Activated CD8-positive, alpha-beta T cell treated with anti-CD3 and anti-CD28 coated beads, Interleukin-2, amount 10 ng/mL, durations not matched to agents 7 days and 5 days (primary cell): Measurements from ENCODE around the gene ZFP36L1. TPM values are rescaled to one million over a fixed set of nuclear protein-coding genes. Genes with fewer than 3 reads are reported as not detected.
A peak's percentile ranks its signal among the peaks of the same experiment; 100 is the strongest.

Source experiments
- ATAC-seq: fragments of 150-1000 bp; cut with Tn5 transposase; one replicate; pipeline ENCODE4 v1.10.0; 2021; ENCODE audit warnings: moderate library complexity
- CTCF ChIA-PET: fragments of 350-600 bp; sonication (Branson Sonifier 250); formaldehyde crosslinking; loops from one replicate; lab custom pipeline; 2021; ENCODE audit warnings: antibody characterized with exemption; lab: Charles Lee
- POLR2A ChIA-PET: fragments of 350-600 bp; sonication (Branson Sonifier 250); formaldehyde crosslinking; loops from one replicate; lab custom pipeline; 2021; ENCODE audit warnings: antibody characterized with exemption; lab: Charles Lee
- DNase-seq: peaks from one replicate; pipeline ENCODE4 v3.0.0-alpha.2; 2020
- H3K27ac Mint-ChIP-seq: one replicate; pipeline ENCODE4 v1.8.0; 2021; ENCODE audit warnings: mild to moderate bottlenecking, mixed read lengths
- H3K27me3 Mint-ChIP-seq: one replicate; pipeline ENCODE4 v1.8.0; 2021; ENCODE audit warnings: low read depth, mixed read lengths
- H3K36me3 Mint-ChIP-seq: one replicate; pipeline ENCODE4 v1.8.0; 2021; ENCODE audit warnings: low read depth, mixed read lengths
- H3K4me1 Mint-ChIP-seq: one replicate; pipeline ENCODE4 v1.8.0; 2021; ENCODE audit warnings: low read depth, mixed read lengths
- H3K4me3 Mint-ChIP-seq: one replicate; pipeline ENCODE4 v1.8.0; 2021; ENCODE audit warnings: mild to moderate bottlenecking, mixed read lengths
- H3K9me3 Mint-ChIP-seq: one replicate; pipeline ENCODE4 v1.8.0; 2022; ENCODE audit warnings: mixed read lengths; ENCODE audit not compliant: insufficient read depth
- total RNA-seq, 2 experiments: library from RNA; stranded (reverse); gene quantifications; one replicate each; pipeline ENCODE4 v1.2.3, GENCODE V29; 2021

ZFP36L1 gene
- total RNA-seq, 2 experiments from 2014 or later = 63.3 to 73.2 TPM

DNA sequence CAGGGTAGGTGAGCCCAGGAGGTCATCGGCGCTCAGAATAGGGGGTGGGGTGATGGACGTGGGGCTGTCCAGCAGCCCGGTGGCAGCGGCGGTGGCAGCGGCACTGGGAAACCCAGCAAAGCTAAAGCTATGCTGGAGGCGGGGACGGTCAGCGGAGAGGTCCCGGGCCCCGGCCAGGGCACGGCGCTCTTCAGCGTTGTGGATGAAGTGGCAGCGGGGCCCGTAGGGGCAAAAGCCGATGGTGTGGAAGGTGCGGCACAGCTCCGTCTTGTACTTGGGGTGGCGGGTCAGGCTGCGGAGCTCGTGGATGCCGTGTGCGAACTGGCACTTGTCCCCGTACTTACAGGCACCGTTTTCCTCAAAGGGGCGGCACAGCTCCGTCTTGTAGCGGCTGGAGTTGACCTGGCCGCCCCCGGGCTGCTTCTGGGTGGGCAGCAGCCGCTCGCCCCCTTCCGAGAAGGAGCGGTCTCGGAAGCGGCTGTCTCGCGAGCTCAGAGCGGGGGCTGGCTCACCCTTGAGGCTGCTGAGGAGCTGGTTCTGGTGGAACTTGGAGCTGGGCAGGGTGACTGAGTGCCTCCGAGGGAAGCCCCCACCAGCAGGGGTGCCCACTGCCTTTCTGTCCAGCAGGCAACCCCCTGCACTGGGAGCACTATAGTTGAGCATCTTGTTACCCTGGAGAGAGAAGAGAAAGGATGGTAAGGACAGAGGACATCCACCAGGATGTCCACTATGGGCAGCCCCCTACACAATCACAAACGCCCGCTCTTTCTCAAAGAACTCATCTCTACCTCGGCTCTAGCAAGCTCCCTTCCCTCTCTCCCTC lies 2.8 kb downstream of the ZFP36L1 start:
- ChIA-PET CTCF (interaction anchor here (0.7 to 9.4 kb wide), 53 partner anchors 10 to 906 kb away, joined by 3 to 246 read pairs (median 4); no protein-coding TSS in a partner anchor), POLR2A (interaction anchor here (0.6 to 9.6 kb wide), 17 partner anchors 9 to 541 kb away, joined by 3 to 314 read pairs (median 4); no protein-coding TSS in a partner anchor)
- Mint-ChIP-seq H3K9me3 (no peaks in the 10 kb centered on the region), H3K36me3 (peaks cover 73% of the 10 kb centered on the region), H3K27me3 (no peaks in the 10 kb centered on the region), H3K4me1 (peaks cover 62% of the 10 kb centered on the region), H3K4me3 (peak overlapping the region; percentile 87), H3K27ac (peak overlapping the region; percentile 100)
- DNase-seq = peak; percentile 44
- ATAC-seq = no peak

GRCh38 chr14:68788996-68789820 lies 3.7 kb downstream of the ZFP36L1 start:
- POLR2A ChIA-PET = interaction anchor here (0.6 to 9.6 kb wide), 16 partner anchors 8 to 540 kb away, joined by 3 to 314 read pairs (median 5); no protein-coding TSS in a partner anchor
- DNase-seq (peak; percentile 94), ATAC-seq (peak; percentile 41)
- Mint-ChIP-seq H3K9me3 (no peaks in the 10 kb centered on the region), H3K4me1 (peaks cover 63% of the 10 kb centered on the region), H3K36me3 (peaks cover 66% of the 10 kb centered on the region), H3K4me3 (peak overlapping the region; percentile 87), H3K27ac (peak overlapping the region; percentile 100), H3K27me3 (no peaks in the 10 kb centered on the region)
- CTCF ChIA-PET = interaction anchor here (0.6 to 9.4 kb wide), 63 partner anchors 9 to 973 kb away, joined by 3 to 246 read pairs (median 4); partner anchors contain the start of gene ZFYVE26

DNA sequence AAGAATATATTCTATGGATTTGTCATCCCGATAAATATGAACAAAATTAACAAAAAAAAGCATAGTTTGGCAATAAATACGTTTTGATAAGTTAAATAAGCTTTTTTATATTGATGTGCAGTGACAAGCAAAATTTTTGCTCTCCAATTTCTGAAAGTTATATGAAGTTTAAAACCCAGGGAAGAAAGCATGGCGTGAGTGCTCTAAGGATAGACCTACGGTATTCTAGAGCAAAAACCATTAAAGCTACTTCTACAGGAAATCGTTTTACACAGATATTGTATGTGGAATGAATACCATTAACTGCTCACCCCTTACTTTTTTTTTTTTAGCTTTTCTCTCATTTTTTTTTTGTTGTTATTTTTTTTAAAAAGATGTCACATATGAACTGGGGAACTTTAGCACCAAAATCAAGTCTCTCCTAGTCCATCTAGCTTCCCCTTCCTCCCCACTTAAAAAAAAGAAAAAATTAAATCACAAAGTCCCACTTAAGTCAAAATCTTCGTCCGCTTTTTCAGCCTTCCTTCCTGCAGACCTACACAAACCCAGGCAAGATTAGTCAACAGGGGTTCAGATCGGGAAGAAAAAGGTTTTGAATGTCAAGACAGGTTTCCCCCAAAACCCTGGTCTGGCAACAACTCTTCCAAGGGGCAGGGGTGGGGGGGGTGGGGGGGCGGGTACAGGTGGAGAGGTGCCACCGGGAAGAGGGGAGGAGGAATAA lies 4.4 kb downstream of the ZFP36L1 start:
- H3K27ac Mint-ChIP-seq = peak overlapping the region; percentile 100
- H3K36me3 Mint-ChIP-seq = peaks cover 64% of the 10 kb centered on the region
- POLR2A ChIA-PET = interaction anchor here (0.6 to 9.6 kb wide), 9 partner anchors 7 to 539 kb away, joined by 3 to 314 read pairs (median 5); no protein-coding TSS in a partner anchor
- no peaks in the 10 kb centered on the region for H3K9me3 Mint-ChIP-seq
- H3K4me1 Mint-ChIP-seq = peaks cover 63% of the 10 kb centered on the region
- CTCF ChIA-PET = interaction anchor here (0.7 to 9.4 kb wide), 41 partner anchors 8 to 904 kb away, joined by 3 to 246 read pairs (median 6); no protein-coding TSS in a partner anchor
- DNase-seq (no peak), ATAC-seq (no peak)
- peak overlapping the region; percentile 87 for H3K4me3 Mint-ChIP-seq
- H3K27me3 Mint-ChIP-seq = no peaks in the 10 kb centered on the region

GRCh38 chr14:68787092-68787992 lies 5.5 kb downstream of the ZFP36L1 start:
- CTCF ChIA-PET = interaction anchor here (0.8 to 9.4 kb wide), 23 partner anchors 7 to 903 kb away, joined by 3 to 246 read pairs (median 6); no protein-coding TSS in a partner anchor
- no peaks in the 10 kb centered on the region for H3K27me3 Mint-ChIP-seq
- H3K36me3 Mint-ChIP-seq = peaks cover 58% of the 10 kb centered on the region
- DNase-seq = peak; percentile 66
- no peaks in the 10 kb centered on the region for H3K9me3 Mint-ChIP-seq
- peak overlapping the region; percentile 62 for H3K4me3 Mint-ChIP-seq
- peak overlapping the region; percentile 90 for H3K27ac Mint-ChIP-seq
- peaks cover 72% of the 10 kb centered on the region for H3K4me1 Mint-ChIP-seq
- ATAC-seq = peak; percentile 20
- POLR2A ChIA-PET = interaction anchor here (0.6 to 9.6 kb wide), 6 partner anchors 31 to 504 kb away, joined by 3 to 314 read pairs (median 4); no protein-coding TSS in a partner anchor

DNA sequence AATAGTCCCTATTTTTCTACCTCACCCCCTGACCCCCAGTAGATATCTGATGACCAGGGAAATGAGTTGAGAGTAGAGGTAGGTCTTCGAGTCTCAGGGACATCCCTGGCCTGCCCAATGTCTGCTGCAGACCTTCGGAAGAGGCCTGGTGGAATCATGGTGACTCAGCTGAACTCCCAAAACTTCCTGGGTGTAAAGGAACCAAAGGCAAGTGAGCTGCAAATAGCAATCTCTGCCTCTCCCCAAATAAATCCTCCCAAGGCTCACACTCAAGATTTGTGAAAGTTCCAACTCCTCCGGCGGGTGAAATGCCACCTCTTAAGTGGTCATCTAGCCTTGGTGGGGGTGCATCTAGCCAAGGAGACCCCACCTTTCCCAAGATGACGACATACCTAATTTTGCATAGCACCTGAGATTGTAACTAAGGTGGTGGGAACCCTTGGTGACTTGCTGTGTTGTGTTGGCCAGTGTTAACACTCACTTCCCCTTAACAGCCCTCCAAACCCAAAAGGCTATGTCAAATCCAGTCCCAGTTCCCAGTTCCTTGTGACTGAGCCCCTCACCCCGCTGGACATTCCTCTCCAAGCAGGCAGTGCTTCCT lies 6.3 kb downstream of the ZFP36L1 start:
- ATAC-seq (no peak), DNase-seq (no peak)
- CTCF ChIA-PET = interaction anchor here (1.1 to 9.4 kb wide), 6 partner anchors 22 to 538 kb away, joined by 3 to 246 read pairs (median 10); no protein-coding TSS in a partner anchor
- POLR2A ChIA-PET = interaction anchor here (1.1 to 9.6 kb wide), 3 partner anchors 32 to 122 kb away, joined by 3 to 314 read pairs (median 3); no protein-coding TSS in a partner anchor
- H3K4me3 Mint-ChIP-seq = peak overlapping the region; percentile 62
- peaks cover 53% of the 10 kb centered on the region for H3K36me3 Mint-ChIP-seq
- peak overlapping the region; percentile 90 for H3K27ac Mint-ChIP-seq
- no peaks in the 10 kb centered on the region for H3K9me3 Mint-ChIP-seq
- peaks cover 79% of the 10 kb centered on the region for H3K4me1 Mint-ChIP-seq
- H3K27me3 Mint-ChIP-seq = no peaks in the 10 kb centered on the region

DNA sequence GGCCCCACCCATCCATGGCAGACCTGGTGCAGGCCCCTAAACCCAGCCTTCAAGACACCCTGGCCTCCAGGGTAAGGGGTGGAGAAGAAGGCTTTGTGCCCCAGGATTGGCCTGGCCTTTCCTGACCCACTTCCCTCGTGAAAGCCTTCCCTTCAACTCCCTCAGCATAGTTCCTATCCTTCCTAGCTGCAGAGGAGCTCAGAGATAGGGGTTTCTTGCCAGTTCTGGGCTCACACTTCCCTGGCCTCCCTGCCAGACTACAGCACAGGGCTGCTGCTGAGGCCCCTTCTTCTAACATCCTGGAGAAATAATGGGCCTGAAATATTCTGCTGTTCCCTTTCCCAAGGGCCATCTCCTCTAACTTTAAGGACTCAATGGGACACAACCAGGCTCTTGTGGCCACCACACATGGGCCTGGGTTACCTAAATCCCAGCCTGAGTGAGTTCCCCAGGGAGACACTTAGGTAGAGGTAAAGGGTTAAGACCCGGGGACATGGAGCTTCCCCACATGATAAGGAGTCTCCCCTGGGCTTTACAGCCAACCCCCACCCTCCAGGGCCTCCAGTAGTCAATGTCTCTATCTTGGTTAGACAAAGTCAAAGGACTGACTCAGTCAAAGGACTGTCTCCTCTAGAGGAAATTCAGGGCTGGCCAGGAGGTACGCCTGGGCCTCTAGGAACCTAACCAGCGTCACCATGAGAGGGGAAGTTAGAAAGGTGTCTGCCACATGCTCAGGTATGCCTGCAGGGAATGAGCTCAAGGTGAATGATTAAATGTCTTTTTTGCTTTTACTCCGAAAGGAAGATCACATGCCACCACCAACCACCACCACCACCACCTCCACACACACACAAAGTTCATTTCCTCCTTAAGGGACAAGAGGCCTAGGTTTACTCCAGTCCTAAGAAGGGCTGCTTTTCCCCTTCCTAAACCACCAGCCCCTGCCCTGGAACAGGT lies 7.1 kb downstream of the ZFP36L1 start:
- ATAC-seq (peak; percentile 1), DNase-seq (peak; percentile 70)
- H3K9me3 Mint-ChIP-seq = no peaks in the 10 kb centered on the region
- peaks cover 45% of the 10 kb centered on the region for H3K36me3 Mint-ChIP-seq
- H3K27me3 Mint-ChIP-seq = no peaks in the 10 kb centered on the region
- ChIA-PET POLR2A (interaction anchor here (0.8 to 9.6 kb wide), 4 partner anchors 10 to 121 kb away, joined by 3 to 314 read pairs (median 4); no protein-coding TSS in a partner anchor), CTCF (interaction anchor here (1.7 to 9.4 kb wide), 4 partner anchors 9 to 537 kb away, joined by 5 to 246 read pairs (median 6); no protein-coding TSS in a partner anchor)
- peaks cover 86% of the 10 kb centered on the region for H3K4me1 Mint-ChIP-seq
- H3K4me3 Mint-ChIP-seq = peak overlapping the region; percentile 62
- peak overlapping the region; percentile 90 for H3K27ac Mint-ChIP-seq

GRCh38 chr14:68784978-68785533 lies 7.8 kb downstream of the ZFP36L1 start:
- Mint-ChIP-seq H3K4me3 (no peak overlapping the region), H3K27me3 (no peaks in the 10 kb centered on the region), H3K4me1 (peaks cover 93% of the 10 kb centered on the region), H3K36me3 (peaks cover 37% of the 10 kb centered on the region), H3K9me3 (no peaks in the 10 kb centered on the region), H3K27ac (peak overlapping the region; percentile 51)
- ChIA-PET CTCF (interaction anchor here (1.4 to 9.4 kb wide), 5 partner anchors 10 to 536 kb away, joined by 3 to 246 read pairs (median 5); no protein-coding TSS in a partner anchor), POLR2A (interaction anchor here (0.6 to 9.6 kb wide), 5 partner anchors 11 to 121 kb away, joined by 3 to 314 read pairs (median 3); no protein-coding TSS in a partner anchor)
- DNase-seq (no peak), ATAC-seq (no peak)

GRCh38 chr14:68784226-68784910 lies 8.5 kb downstream of the ZFP36L1 start:
- H3K27me3 Mint-ChIP-seq = no peaks in the 10 kb centered on the region
- CTCF ChIA-PET = interaction anchor here (0.8 to 9.4 kb wide), 6 partner anchors 10 to 532 kb away, joined by 3 to 246 read pairs (median 5); no protein-coding TSS in a partner anchor
- no peak overlapping the region for H3K27ac Mint-ChIP-seq
- POLR2A ChIA-PET = interaction anchor here (0.6 to 9.6 kb wide), 5 partner anchors 7 to 49 kb away, joined by 3 to 314 read pairs (median 47); partner anchors contain the start of gene ZFP36L1
- no peak for ATAC-seq
- H3K4me3 Mint-ChIP-seq = no peak overlapping the region
- peaks cover 30% of the 10 kb centered on the region for H3K36me3 Mint-ChIP-seq
- H3K4me1 Mint-ChIP-seq = peaks cover 93% of the 10 kb centered on the region
- no peaks in the 10 kb centered on the region for H3K9me3 Mint-ChIP-seq
- no peak for DNase-seq
